H9 (cell line): ENCODE data around the gene ZNF774. TPM values are rescaled to one million over a fixed set of nuclear protein-coding genes. Genes with fewer than 3 reads are reported as not detected.

Experiments used
- DNase-seq: peaks from one replicate; pipeline ENCODE4 v3.0.0-alpha.2; 2017
- H2AFZ ChIP-seq: one replicate; pipeline ENCODE4 v1.6.1; 2013; ENCODE audit warnings: mild to moderate bottlenecking, low read length, control low read depth, moderate library complexity
- H2AK5ac ChIP-seq: 2 replicates; pipeline ENCODE4 v1.6.1; 2013; ENCODE audit warnings: low read length, control low read depth, mixed read lengths; ENCODE audit not compliant: insufficient read length
- H2BK120ac ChIP-seq: one replicate; pipeline ENCODE4 v1.6.1; 2013; ENCODE audit warnings: low read depth, mild to moderate bottlenecking, low read length, control low read depth, inconsistent platforms; ENCODE audit not compliant: poor library complexity, severe bottlenecking
- H2BK12ac ChIP-seq: 2 replicates; pipeline ENCODE4 v1.6.1; 2013; ENCODE audit warnings: low read length, control low read depth, mixed read lengths, low read depth; ENCODE audit not compliant: insufficient read length
- H2BK15ac ChIP-seq: 2 replicates; pipeline ENCODE4 v1.6.1; 2013; ENCODE audit warnings: low read depth, low read length, control low read depth
- H2BK20ac ChIP-seq: one replicate; pipeline ENCODE4 v1.6.1; 2013; ENCODE audit warnings: low read depth, mild to moderate bottlenecking, low read length, control low read depth, inconsistent platforms; ENCODE audit not compliant: poor library complexity, severe bottlenecking
- H2BK5ac ChIP-seq: 2 replicates; pipeline ENCODE4 v1.6.1; 2013; ENCODE audit warnings: low read length, control low read depth, mixed read lengths; ENCODE audit not compliant: insufficient read length
- H3K14ac ChIP-seq: 2 replicates; pipeline ENCODE4 v1.6.1; 2013; ENCODE audit warnings: low read length, control low read depth; ENCODE audit not compliant: insufficient read depth
- H3K18ac ChIP-seq: 2 replicates; pipeline ENCODE4 v1.6.1; 2013; ENCODE audit warnings: low read depth, mild to moderate bottlenecking, mixed read lengths, low read length, control low read depth; ENCODE audit not compliant: insufficient read length
- H3K23ac ChIP-seq: 2 replicates; pipeline ENCODE4 v1.6.1; 2013; ENCODE audit warnings: low read length, control low read depth, mixed read lengths, low read depth; ENCODE audit not compliant: insufficient read length
- H3K23me2 ChIP-seq: 2 replicates; pipeline ENCODE4 v1.6.1; 2013; ENCODE audit warnings: low read depth, mild to moderate bottlenecking, mixed read lengths, low read length, control low read depth; ENCODE audit not compliant: insufficient read length, poor library complexity, severe bottlenecking
- H3K27ac ChIP-seq: 2 replicates; pipeline ENCODE4 v1.5.1; 2013; ENCODE audit warnings: low read length, control low read depth, mixed read lengths, low read depth; ENCODE audit not compliant: insufficient read length
- H3K27me3 ChIP-seq: 2 replicates; pipeline ENCODE4 v1.6.1; 2013; ENCODE audit warnings: low read length, control low read depth, inconsistent platforms; ENCODE audit not compliant: insufficient read depth
- H3K4ac ChIP-seq: 2 replicates; pipeline ENCODE4 v1.6.1; 2013; ENCODE audit warnings: low read depth, mild to moderate bottlenecking, control low read depth, inconsistent platforms, low read length, moderate library complexity
- H3K4me1 ChIP-seq: 2 replicates; pipeline ENCODE4 v1.6.1; 2013; ENCODE audit warnings: low read length, control low read depth, inconsistent platforms; ENCODE audit not compliant: insufficient read depth
- H3K4me2 ChIP-seq: 2 replicates; pipeline ENCODE4 v1.6.1; 2013; ENCODE audit warnings: low read length, control low read depth, mixed read lengths; ENCODE audit not compliant: insufficient read length, insufficient read depth
- H3K56ac ChIP-seq: 2 replicates; pipeline ENCODE4 v1.6.1; 2013; ENCODE audit warnings: low read depth, mild to moderate bottlenecking, mixed read lengths, low read length, control low read depth; ENCODE audit not compliant: insufficient read length
- H3K79me1 ChIP-seq: 2 replicates; pipeline ENCODE4 v1.6.1; 2013; ENCODE audit warnings: low read depth, mild to moderate bottlenecking, moderate library complexity, low read length, control low read depth, inconsistent platforms; ENCODE audit not compliant: insufficient read depth, poor library complexity, severe bottlenecking
- H3K79me2 ChIP-seq: 2 replicates; pipeline ENCODE4 v1.6.1; 2013; ENCODE audit warnings: low read length, control low read depth, inconsistent platforms; ENCODE audit not compliant: insufficient read depth
- H3K9ac ChIP-seq: 2 replicates; pipeline ENCODE4 v1.6.1; 2013; ENCODE audit warnings: low read length, control low read depth, mixed read lengths; ENCODE audit not compliant: insufficient read length; ENCODE audit errors: extremely low read depth
- H3K9me3 ChIP-seq: one replicate; pipeline ENCODE4 v1.6.1; 2013; ENCODE audit warnings: low read depth, low read length, inconsistent platforms; ENCODE audit not compliant: control insufficient read depth
- H3T11ph ChIP-seq: one replicate; pipeline ENCODE4 v1.6.1; 2013; ENCODE audit warnings: mild to moderate bottlenecking, low read length, control low read depth, inconsistent platforms
- H4K20me1 ChIP-seq: one replicate; pipeline ENCODE4 v1.6.1; 2013; ENCODE audit not compliant: control insufficient read depth, insufficient read length, insufficient read depth
- H4K5ac ChIP-seq: 2 replicates; pipeline ENCODE4 v1.6.1; 2013; ENCODE audit warnings: low read depth, mild to moderate bottlenecking, mixed read lengths, low read length, control low read depth; ENCODE audit not compliant: insufficient read length
- H4K8ac ChIP-seq: replicated peaks from 2 replicates; pipeline ENCODE4 v1.6.1; 2013; ENCODE audit warnings: low read length, control low read depth, mixed read lengths, low read depth; ENCODE audit not compliant: insufficient read length
- H4K91ac ChIP-seq: 2 replicates; pipeline ENCODE4 v1.6.1; 2013; ENCODE audit warnings: low read depth, mild to moderate bottlenecking, moderate library complexity, mixed read lengths, low read length, control low read depth; ENCODE audit not compliant: insufficient read length
- H3K27ac Mint-ChIP-seq, 3 experiments: 2 replicates in 2 of 3; 3 replicates in 1 of 3; pipeline ENCODE4 v1.8.0; 2020 to 2021; ENCODE audit warnings: mixed read lengths in 3 of 3, mild to moderate bottlenecking in 1 of 3, moderate library complexity in 1 of 3
- H3K27me3 Mint-ChIP-seq: 2 replicates; pipeline ENCODE4 v1.8.0; 2021; ENCODE audit warnings: low read depth, mild to moderate bottlenecking, moderate library complexity, mixed read lengths
- H3K36me3 Mint-ChIP-seq, 3 experiments: 2 replicates in 2 of 3; 3 replicates in 1 of 3; pipeline ENCODE4 v1.8.0; 2020 to 2021; ENCODE audit warnings: low read depth in 3 of 3, mixed read lengths in 3 of 3; ENCODE audit not compliant: insufficient read depth in 1 of 3
- H3K4me1 Mint-ChIP-seq, 2 experiments: 2 replicates each; pipeline ENCODE4 v1.8.0; 2020; ENCODE audit warnings: mixed read lengths in 2 of 2
- H3K4me3 Mint-ChIP-seq, 2 experiments: 2 replicates in 1 of 2; 3 replicates in 1 of 2; pipeline ENCODE4 v1.8.0; 2020 to 2021; ENCODE audit warnings: mild to moderate bottlenecking in 2 of 2, mixed read lengths in 2 of 2, moderate library complexity in 1 of 2
- H3K9me3 Mint-ChIP-seq, 2 experiments: 2 replicates in 1 of 2; 3 replicates in 1 of 2; pipeline ENCODE4 v1.8.0; 2020; ENCODE audit warnings: mild to moderate bottlenecking in 2 of 2, mixed read lengths in 2 of 2, moderate library complexity in 1 of 2
- CTCF ChIP-seq: fragments of 200-600 bp; sonication (generic); conservative IDR thresholded peaks from 3 replicates; pipeline ENCODE4 v1.8.0; 2021; ENCODE audit warnings: antibody characterized with exemption, mild to moderate bottlenecking
- WGBS: extraction: QIAGEN DNeasy Blood & Tissue Kit; methylation state at CpG from one replicate; pipeline ENCODE4 v1.1.7; 2013; ENCODE audit warnings: missing lambda C conversion rate, low lambda C conversion rate, mixed read lengths; ENCODE audit not compliant: insufficient read length; ENCODE audit errors: extremely low coverage; 5-methylcytosine and 5-hydroxymethylcytosine counted together
- total RNA-seq: library from RNA; stranded (reverse); gene quantifications from 2 replicates; pipeline ENCODE4 v1.2.1, GENCODE V29; 2021

Gene ZNF774
- total RNA-seq, 1 experiment from 2014 or later, result 2.5 TPM

DNA sequence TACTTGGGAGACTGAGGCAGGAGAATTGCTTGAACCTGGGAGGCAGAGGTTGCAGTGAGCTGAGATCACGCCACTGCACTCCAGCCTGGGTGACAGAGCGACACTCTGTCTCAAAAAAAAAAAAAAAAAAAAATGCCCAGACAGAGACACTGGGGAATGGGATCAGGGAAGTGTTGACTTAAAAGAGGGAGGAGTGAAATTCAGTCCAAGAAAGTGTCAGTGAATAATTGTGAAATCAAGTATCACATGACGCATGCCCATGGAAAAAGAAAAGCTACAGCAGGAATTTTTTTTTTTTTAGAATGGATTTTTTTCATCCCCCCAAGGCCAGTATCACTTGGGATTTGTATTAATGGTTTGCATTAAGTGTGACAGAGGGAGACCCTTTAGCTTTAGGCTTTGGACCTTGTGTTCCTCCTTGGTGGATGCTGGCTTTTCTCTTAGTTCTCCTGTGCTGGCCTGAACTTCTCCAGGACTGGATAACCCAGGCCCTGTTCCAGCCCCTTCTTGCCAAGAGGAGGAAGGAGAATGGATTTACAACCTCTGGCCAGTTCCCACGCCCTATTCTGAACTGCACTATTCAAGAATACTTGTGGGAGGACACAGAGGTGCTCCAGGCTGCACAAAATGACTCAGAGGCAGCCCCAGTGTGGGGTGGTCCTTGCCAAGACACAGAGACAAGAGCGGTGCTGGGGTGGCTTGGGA, 36.7 kb upstream of the ZNF774 start:
- Mint-ChIP-seq H3K9me3 (no peaks in the 10 kb centered on the region), H3K4me3 (no peak overlapping the region), H3K4me1 (peaks cover 11 to 20% of the 10 kb centered on the region in 2 experiments), H3K27me3 (no peaks in the 10 kb centered on the region), H3K27ac (peak overlapping the region in 1 of 3 experiments; percentile 12; a peak in 1 of 7 replicates), H3K36me3 (no peaks in the 10 kb centered on the region)
- no peak overlapping the region for H2BK15ac ChIP-seq
- H3K23ac ChIP-seq, result no peak overlapping the region
- no peak overlapping the region for H3K18ac ChIP-seq
- no peak overlapping the region for H3T11ph ChIP-seq
- no peak overlapping the region for H4K8ac ChIP-seq
- H3K23me2 ChIP-seq, result peaks cover 3% of the 10 kb centered on the region
- H4K91ac ChIP-seq, result no peak overlapping the region
- no peak overlapping the region for H2AK5ac ChIP-seq
- no CpG with 5 or more reads among the region's 5 CpGs for whole genome bisulfite sequencing
- no peaks in the 10 kb centered on the region for H3K4me1 ChIP-seq
- H2BK12ac ChIP-seq, result no peak overlapping the region
- no peak for TF ChIP-seq CTCF
- H3K9ac ChIP-seq, result no peak overlapping the region
- no peak overlapping the region for H2BK20ac ChIP-seq
- H3K4ac ChIP-seq, result no peak overlapping the region
- H3K56ac ChIP-seq, result no peak overlapping the region
- no peak overlapping the region for H3K27ac ChIP-seq
- H2BK5ac ChIP-seq, result no peak overlapping the region
- H3K27me3 ChIP-seq, result no peaks in the 10 kb centered on the region
- H4K20me1 ChIP-seq, result no peaks in the 10 kb centered on the region
- H3K14ac ChIP-seq, result no peak overlapping the region
- H3K9me3 ChIP-seq, result no peaks in the 10 kb centered on the region
- no peak overlapping the region for H2BK120ac ChIP-seq
- H3K4me2 ChIP-seq, result no peak overlapping the region
- DNase-seq, result no peak
- H3K79me1 ChIP-seq, result no peaks in the 10 kb centered on the region
- no peak overlapping the region for H2AFZ ChIP-seq
- no peaks in the 10 kb centered on the region for H3K79me2 ChIP-seq
- H4K5ac ChIP-seq, result no peak overlapping the region
